Parathyroid adenoma (tissue), 2 donors: Measurements from ENCODE around the gene GPR137.

Source experiments
- H2AFZ ChIP-seq: fragments of 300-600 bp; sonication (generic); one replicate; pipeline ENCODE4 v1.7.0; 2017; ENCODE audit warnings: antibody characterized with exemption, mild to moderate bottlenecking
- H3K27ac ChIP-seq: fragments of 300-600 bp; sonication (generic); one replicate; pipeline ENCODE4 v1.7.0; 2017
- H3K27me3 ChIP-seq: fragments of 300-600 bp; sonication (generic); one replicate; pipeline ENCODE4 v1.7.0; 2017; ENCODE audit warnings: low read length; ENCODE audit not compliant: control insufficient read depth, insufficient read depth
- H3K36me3 ChIP-seq: fragments of 300-600 bp; sonication (generic); one replicate; pipeline ENCODE4 v1.7.0; 2017; ENCODE audit warnings: low read length; ENCODE audit not compliant: control insufficient read depth, insufficient read depth
- H3K4me1 ChIP-seq: fragments of 300-600 bp; sonication (generic); one replicate; pipeline ENCODE4 v1.7.0; 2017; ENCODE audit warnings: control low read depth
- H3K4me2 ChIP-seq: fragments of 300-600 bp; sonication (generic); one replicate; pipeline ENCODE4 v1.7.0; 2017; ENCODE audit warnings: low read length
- H3K4me3 ChIP-seq: fragments of 300-600 bp; sonication (generic); one replicate; pipeline ENCODE4 v1.7.0; 2017; ENCODE audit warnings: low read depth, low read length
- H3K79me2 ChIP-seq: fragments of 300-600 bp; sonication (generic); one replicate; pipeline ENCODE4 v1.7.0; 2017; ENCODE audit warnings: control low read depth
- H3K9ac ChIP-seq: fragments of 300-600 bp; sonication (generic); one replicate; pipeline ENCODE4 v1.7.0; 2017; ENCODE audit warnings: mild to moderate bottlenecking
- H3K9me3 ChIP-seq: fragments of 300-600 bp; sonication (generic); one replicate; pipeline ENCODE4 v1.7.0; 2017; ENCODE audit warnings: low read length; ENCODE audit not compliant: control insufficient read depth
- CTCF ChIP-seq: fragments of 300-600 bp; sonication (generic); IDR thresholded peaks from one replicate; pipeline ENCODE4 v1.7.0; 2017; ENCODE audit warnings: antibody characterized with exemption, mild to moderate bottlenecking
- donor health status: primary hyperparathyroidism.

GPR137 gene

GRCh38 chr11:64285885-64286800 is 495 bp downstream of the GPR137 start:
- TF ChIP-seq CTCF, result peak; percentile 11
- peak overlapping the region; percentile 97 for H3K27ac ChIP-seq
- no peaks in the 10 kb centered on the region for H3K27me3 ChIP-seq
- H3K4me2 ChIP-seq, result peak overlapping the region; percentile 77
- H2AFZ ChIP-seq, result peak overlapping the region; percentile 82
- H3K9me3 ChIP-seq, result no peaks in the 10 kb centered on the region
- H3K36me3 ChIP-seq, result no peaks in the 10 kb centered on the region
- H3K4me1 ChIP-seq, result peaks cover 6% of the 10 kb centered on the region
- H3K4me3 ChIP-seq, result peak overlapping the region; percentile 81
- H3K79me2 ChIP-seq, result peaks cover 24% of the 10 kb centered on the region
- H3K9ac ChIP-seq, result no peak overlapping the region

GRCh38 chr11:64286801-64287159 is 1.1 kb downstream of the GPR137 start:
- no peak overlapping the region for H3K27ac ChIP-seq
- TF ChIP-seq CTCF, result no peak
- no peak overlapping the region for H3K4me3 ChIP-seq

DNA sequence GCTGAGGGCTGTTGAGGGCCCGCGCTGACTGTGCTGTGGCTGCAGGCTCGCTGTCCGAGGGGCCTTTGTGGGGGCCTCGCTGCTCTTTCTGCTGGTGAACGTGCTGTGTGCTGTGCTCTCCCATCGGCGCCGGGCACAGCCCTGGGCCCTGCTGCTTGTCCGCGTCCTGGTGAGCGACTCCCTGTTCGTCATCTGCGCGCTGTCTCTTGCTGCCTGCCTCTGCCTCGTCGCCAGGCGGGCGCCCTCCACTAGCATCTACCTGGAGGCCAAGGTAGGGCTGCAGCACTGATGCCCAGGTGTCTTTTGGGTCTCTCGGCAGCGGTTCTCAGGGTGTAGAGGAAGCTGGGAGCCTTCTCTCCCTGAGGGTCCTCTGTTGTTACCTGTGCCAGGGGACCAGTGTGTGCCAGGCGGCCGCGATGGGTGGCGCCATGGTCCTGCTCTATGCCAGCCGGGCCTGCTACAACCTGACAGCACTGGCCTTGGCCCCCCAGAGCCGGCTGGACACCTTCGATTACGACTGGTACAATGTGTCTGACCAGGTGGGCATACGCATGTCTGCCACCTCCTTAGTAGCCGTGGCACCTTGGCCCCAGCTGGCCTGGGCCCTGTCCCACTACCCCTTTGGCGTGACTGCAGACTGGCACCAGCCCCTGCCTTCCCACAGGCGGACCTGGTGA is 2.2 kb downstream of the GPR137 start:
- Histone ChIP-seq H3K4me3 (no peak overlapping the region), H3K9ac (no peak overlapping the region), H3K79me2 (peaks cover 15% of the 10 kb centered on the region), H3K27me3 (no peaks in the 10 kb centered on the region), H3K4me2 (no peak overlapping the region), H3K27ac (no peak overlapping the region), H2AFZ (no peak overlapping the region), H3K4me1 (peaks cover 6% of the 10 kb centered on the region), H3K9me3 (no peaks in the 10 kb centered on the region), H3K36me3 (no peaks in the 10 kb centered on the region)
- no peak for TF ChIP-seq CTCF

More at GRCh38 chr11:64286801-64287159, 1.1 kb downstream of the GPR137 start:
- peaks cover 20% of the 10 kb centered on the region for H3K79me2 ChIP-seq
- no peak overlapping the region for H3K9ac ChIP-seq
- no peak overlapping the region for H2AFZ ChIP-seq
- H3K4me2 ChIP-seq, result no peak overlapping the region
- no peaks in the 10 kb centered on the region for H3K36me3 ChIP-seq
- H3K4me1 ChIP-seq, result peaks cover 6% of the 10 kb centered on the region
- no peaks in the 10 kb centered on the region for H3K27me3 ChIP-seq
- no peaks in the 10 kb centered on the region for H3K9me3 ChIP-seq

- Histone ChIP-seq H3K36me3 (no peaks in the 10 kb centered on the region), H3K27me3 (no peaks in the 10 kb centered on the region), H3K9me3 (no peaks in the 10 kb centered on the region), H3K27ac (no peak overlapping the region), H3K4me1 (peaks cover 6% of the 10 kb centered on the region), H3K9ac (no peak overlapping the region), H3K4me2 (no peak overlapping the region), H3K79me2 (peaks cover 10% of the 10 kb centered on the region), H3K4me3 (no peak overlapping the region), H2AFZ (no peak overlapping the region)
- TF ChIP-seq CTCF, result no peak
These were observed 2.7 kb downstream of the GPR137 start for GRCh38 chr11:64288353-64288750.
